Keratinocyte (primary cell): ENCODE data around the gene RAB3D. TPM values are rescaled to one million over a fixed set of nuclear protein-coding genes. Genes with fewer than 3 reads are reported as not detected.

Source experiments
- DNase-seq: peaks from one replicate; pipeline ENCODE4 v3.0.0-alpha.2; 2011; ENCODE audit warnings: low read depth, missing footprints, low spot score
- FAIRE-seq: peaks from 2 replicates; lab custom pipeline; 2011; peaks lifted over from hg19 to GRCh38; lab: Jason Lieb, UNC
- H2AFZ ChIP-seq: 2 replicates; pipeline ENCODE4 v1.6.0; 2012; ENCODE audit warnings: low read length, control low read depth, inconsistent platforms; ENCODE audit not compliant: control insufficient read depth
- H3K27ac ChIP-seq: 2 replicates; pipeline ENCODE4 v1.5.1; 2011; ENCODE audit warnings: low read length; ENCODE audit not compliant: control insufficient read depth, insufficient read depth
- H3K27me3 ChIP-seq: 3 replicates; pipeline ENCODE4 v1.6.0; 2011; ENCODE audit warnings: low read length; ENCODE audit not compliant: control insufficient read depth, insufficient read depth; ENCODE audit errors: extremely low read depth
- H3K36me3 ChIP-seq, 2 experiments: 2 replicates in 1 of 2; 3 replicates in 1 of 2; pipeline ENCODE4 v1.5.1; 2011; ENCODE audit warnings: low read length in 2 of 2, mild to moderate bottlenecking in 1 of 2; ENCODE audit not compliant: control insufficient read depth in 2 of 2, insufficient read depth in 2 of 2; ENCODE audit errors: extremely low read depth in 1 of 2
- H3K4me1 ChIP-seq: 3 replicates; pipeline ENCODE4 v1.5.1; 2011; ENCODE audit warnings: low read length; ENCODE audit not compliant: control insufficient read depth, insufficient read depth; ENCODE audit errors: extremely low read depth
- H3K4me2 ChIP-seq: 3 replicates; pipeline ENCODE4 v1.6.0; 2011; ENCODE audit warnings: low read depth, low read length; ENCODE audit not compliant: control insufficient read depth, insufficient read depth; ENCODE audit errors: extremely low read depth
- H3K4me3 ChIP-seq, 3 experiments: fragments of 200-600 bp in 1 of 3; sonication (generic) in 1 of 3; 2 replicates in 2 of 3; 3 replicates in 1 of 3; pipeline ENCODE4 v1.5.1; 2011 to 2016; ENCODE audit warnings: low read length in 3 of 3, mild to moderate bottlenecking in 3 of 3, control low read depth in 2 of 3, inconsistent platforms in 1 of 3, low read depth in 1 of 3, mixed read lengths in 1 of 3, mixed run types in 1 of 3, moderate library complexity in 1 of 3; ENCODE audit not compliant: control insufficient read depth in 2 of 3, insufficient read depth in 2 of 3; ENCODE audit errors: extremely low read depth in 1 of 3
- H3K79me2 ChIP-seq: 2 replicates; pipeline ENCODE4 v1.6.0; 2012; ENCODE audit warnings: low read length; ENCODE audit not compliant: control insufficient read depth, insufficient read depth
- H3K9ac ChIP-seq: 3 replicates; pipeline ENCODE4 v1.6.0; 2011; ENCODE audit warnings: low read length; ENCODE audit not compliant: control insufficient read depth, insufficient read depth; ENCODE audit errors: extremely low read depth
- H3K9me1 ChIP-seq: 3 replicates; pipeline ENCODE4 v1.6.0; 2011; ENCODE audit warnings: low read length; ENCODE audit not compliant: control insufficient read depth, insufficient read depth; ENCODE audit errors: extremely low read depth
- H3K9me3 ChIP-seq: 2 replicates; pipeline ENCODE4 v1.5.1; 2012; ENCODE audit warnings: low read depth, low read length; ENCODE audit not compliant: control insufficient read depth
- H4K20me1 ChIP-seq: 3 replicates; pipeline ENCODE4 v1.6.0; 2011; ENCODE audit warnings: low read length; ENCODE audit not compliant: control insufficient read depth, insufficient read depth; ENCODE audit errors: extremely low read depth
- EZH2 ChIP-seq: IDR thresholded peaks from one replicate; pipeline ENCODE4 v1.6.1; 2012; ENCODE audit warnings: inconsistent platforms, mild to moderate bottlenecking, low read length, moderate library complexity
- dilution Hi-C: fragments of 300-500 bp; cut with MboI; formaldehyde crosslinking; loops from one replicate; pipeline ENCODE4 v1.7.0; 2020; ENCODE audit warnings: low sequenced_read_pairs; ENCODE audit not compliant: extremely low pct_ligation_motif_present
- polyA plus RNA-seq, 5 experiments: library from polyadenylated mRNA; depleted of rRNA in 3 of 5; stranded (reverse) in 3 of 5; stranded (forward) in 1 of 5; unstranded in 1 of 5; fragments of >200 nt; gene quantifications; 1 replicate in 1 of 5; 2 replicates in 3 of 5; 3 replicates in 1 of 5; pipeline versions ENCODE4 v1.2.1 to v1.2.3, GENCODE V29; 2011 to 2012; ENCODE audit warnings: missing spikeins in 2 of 5, low read depth in 1 of 5, low replicate concordance in 1 of 5
- TF ChIP-seq, protein P1 (sequence below), 3 experiments: IDR thresholded peaks in 1 of 3; conservative IDR thresholded peaks in 1 of 3; optimal IDR thresholded peaks in 1 of 3; 2 replicates in 2 of 3; 3 replicates in 1 of 3; pipeline versions ENCODE3 to v1.5.1; 2011; ENCODE audit warnings: low read length in 3 of 3, mild to moderate bottlenecking in 3 of 3, moderate library complexity in 2 of 3, control low read depth in 1 of 3, inconsistent platforms in 1 of 3; ENCODE audit not compliant: insufficient read depth in 2 of 3; ENCODE audit errors: extremely low read depth in 1 of 3

RAB3D gene
- polyA plus RNA-seq, 1 donor (not counting 4 experiments of a cell fraction or from before 2014, with no cell fraction given) = 63.1 TPM

DNA sequence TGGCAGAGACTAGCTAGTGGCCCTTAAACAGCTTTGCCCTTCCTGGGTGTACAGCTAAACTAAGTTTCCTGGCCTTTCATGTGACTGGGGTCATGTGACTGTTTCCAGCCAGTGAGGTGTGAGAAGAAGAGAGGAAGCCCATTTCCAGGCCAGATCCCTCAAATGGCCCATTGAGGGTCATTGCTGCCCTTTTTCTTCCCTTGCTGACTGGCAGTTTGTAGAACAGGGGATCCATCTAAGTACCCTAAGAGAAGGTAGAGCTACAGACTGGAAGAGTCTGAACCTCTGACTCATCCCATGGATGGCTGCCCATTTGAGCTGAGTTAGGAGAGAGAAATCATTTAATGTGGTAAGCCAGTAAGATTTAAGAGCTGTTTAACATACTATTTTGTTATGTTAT is 37.8 kb upstream of the RAB3D start:
- no peak overlapping the region for H2AFZ ChIP-seq

DNA sequence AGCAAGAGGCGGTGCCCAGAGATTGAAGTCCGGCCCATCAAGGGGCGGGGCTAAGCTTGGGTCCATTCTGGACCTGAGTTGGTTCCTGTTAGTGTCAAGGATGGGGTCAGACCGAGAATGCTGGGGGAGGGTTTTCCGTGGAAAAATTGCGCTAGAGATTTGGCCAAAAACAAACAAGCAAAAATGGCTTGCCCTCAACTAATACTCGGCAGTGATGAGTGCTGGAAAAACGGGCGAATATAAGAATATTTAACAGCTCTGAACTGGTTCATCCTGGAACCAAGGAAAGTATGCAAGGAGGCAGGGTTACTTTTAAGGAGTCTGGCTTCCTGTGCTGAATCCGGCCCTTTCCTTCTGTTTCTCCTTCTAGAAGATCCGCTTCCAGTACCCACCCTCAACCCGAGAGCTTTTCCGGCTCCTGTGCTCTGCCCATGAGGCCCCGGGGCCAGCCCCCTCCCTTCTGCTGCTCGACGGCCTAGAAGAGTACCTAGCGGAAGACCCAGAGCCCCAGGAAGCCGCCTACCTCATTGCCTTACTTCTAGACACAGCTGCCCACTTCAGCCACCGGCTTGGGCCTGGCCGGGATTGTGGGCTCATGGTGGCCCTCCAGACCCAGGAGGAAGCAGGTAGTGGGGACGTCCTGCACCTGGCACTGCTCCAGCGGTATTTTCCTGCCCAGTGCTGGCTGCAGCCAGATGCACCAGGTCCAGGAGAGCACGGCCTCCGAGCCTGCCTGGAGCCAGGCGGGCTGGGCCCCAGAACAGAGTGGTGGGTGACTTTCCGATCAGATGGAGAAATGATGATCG is 35.9 kb upstream of the RAB3D start:
- Histone ChIP-seq H3K79me2 (peaks cover 4% of the 10 kb centered on the region), H3K4me3 (peak overlapping the region; percentile 47 to 82 (median 81)), H3K27me3 (no peaks in the 10 kb centered on the region), H3K9ac (peak overlapping the region; percentile 94), H4K20me1 (no peaks in the 10 kb centered on the region), H3K4me2 (peak overlapping the region; percentile 88), H3K36me3 (no peaks in the 10 kb centered on the region), H3K4me1 (peaks cover 39% of the 10 kb centered on the region), H3K9me3 (no peaks in the 10 kb centered on the region), H3K27ac (peak overlapping the region; percentile 94), H3K9me1 (peaks cover 7% of the 10 kb centered on the region), H2AFZ (peak overlapping the region; percentile 73)
- DNase-seq (no peak), FAIRE-seq (no peak)
- no peak for TF ChIP-seq EZH2
- TF ChIP-seq, protein P1, sequence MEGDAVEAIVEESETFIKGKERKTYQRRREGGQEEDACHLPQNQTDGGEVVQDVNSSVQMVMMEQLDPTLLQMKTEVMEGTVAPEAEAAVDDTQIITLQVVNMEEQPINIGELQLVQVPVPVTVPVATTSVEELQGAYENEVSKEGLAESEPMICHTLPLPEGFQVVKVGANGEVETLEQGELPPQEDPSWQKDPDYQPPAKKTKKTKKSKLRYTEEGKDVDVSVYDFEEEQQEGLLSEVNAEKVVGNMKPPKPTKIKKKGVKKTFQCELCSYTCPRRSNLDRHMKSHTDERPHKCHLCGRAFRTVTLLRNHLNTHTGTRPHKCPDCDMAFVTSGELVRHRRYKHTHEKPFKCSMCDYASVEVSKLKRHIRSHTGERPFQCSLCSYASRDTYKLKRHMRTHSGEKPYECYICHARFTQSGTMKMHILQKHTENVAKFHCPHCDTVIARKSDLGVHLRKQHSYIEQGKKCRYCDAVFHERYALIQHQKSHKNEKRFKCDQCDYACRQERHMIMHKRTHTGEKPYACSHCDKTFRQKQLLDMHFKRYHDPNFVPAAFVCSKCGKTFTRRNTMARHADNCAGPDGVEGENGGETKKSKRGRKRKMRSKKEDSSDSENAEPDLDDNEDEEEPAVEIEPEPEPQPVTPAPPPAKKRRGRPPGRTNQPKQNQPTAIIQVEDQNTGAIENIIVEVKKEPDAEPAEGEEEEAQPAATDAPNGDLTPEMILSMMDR (optimal IDR thresholded peaks at IDR 0.05 in 1 of 3, IDR thresholded peaks at IDR 0.05 in 1 of 3, conservative IDR thresholded peaks at IDR 0.05 in 1 of 3; ENCODE audit: extremely low read depth in 1 of 3, insufficient read depth in 2 of 3, low read length in 3 of 3) = no peak
- dilution Hi-C loops = no loop called here

More for the DNA sequence above, 37.8 kb upstream of the RAB3D start:
- peaks cover 52% of the 10 kb centered on the region for H3K4me1 ChIP-seq
- no peak for FAIRE-seq
- H3K9ac ChIP-seq = no peak overlapping the region
- H3K79me2 ChIP-seq = peaks cover 4% of the 10 kb centered on the region
- H3K4me3 ChIP-seq = no peak overlapping the region
- H4K20me1 ChIP-seq = no peaks in the 10 kb centered on the region
- peaks cover 7% of the 10 kb centered on the region for H3K9me1 ChIP-seq
- TF ChIP-seq, protein P1 (optimal IDR thresholded peaks at IDR 0.05 in 1 of 3, IDR thresholded peaks at IDR 0.05 in 1 of 3, conservative IDR thresholded peaks at IDR 0.05 in 1 of 3; ENCODE audit: extremely low read depth in 1 of 3, insufficient read depth in 2 of 3, low read length in 3 of 3) = no peak
- no peak for TF ChIP-seq EZH2
- peak overlapping the region; percentile 37 for H3K27ac ChIP-seq
- H3K27me3 ChIP-seq = no peaks in the 10 kb centered on the region
- no peak for DNase-seq
- dilution Hi-C loops = no loop called here
- peak overlapping the region; percentile 4 for H3K4me2 ChIP-seq
- no peaks in the 10 kb centered on the region for H3K36me3 ChIP-seq
- no peaks in the 10 kb centered on the region for H3K9me3 ChIP-seq
